Neutrophil (primary cell): Measurements from ENCODE around the gene ZSWIM8.
A peak's percentile ranks its signal among the peaks of the same experiment; 100 is the strongest.

Experiments used
- H3K27ac ChIP-seq: fragments of 200-600 bp; sonication (generic); 2 replicates; pipeline ENCODE4 v1.5.1; 2016; ENCODE audit warnings: mild to moderate bottlenecking, moderate library complexity
- H3K27me3 ChIP-seq: fragments of 200-600 bp; sonication (generic); 2 replicates; pipeline ENCODE4 v1.6.0; 2016; ENCODE audit warnings: mild to moderate bottlenecking
- H3K36me3 ChIP-seq: fragments of 200-600 bp; sonication (generic); 2 replicates; pipeline ENCODE4 v1.5.1; 2017
- H3K4me1 ChIP-seq, 2 experiments: fragments of 200-600 bp in 1 of 2; sonication (generic) in 1 of 2; 1 replicate in 1 of 2; 2 replicates in 1 of 2; pipeline versions ENCODE4 v1.5.1 to v1.6.1; 2013 to 2016; ENCODE audit warnings: low read depth in 1 of 2, low read length in 1 of 2, mild to moderate bottlenecking in 1 of 2, moderate library complexity in 1 of 2; ENCODE audit not compliant: control insufficient read depth in 1 of 2, insufficient read depth in 1 of 2
- H3K4me3 ChIP-seq, 2 experiments: fragments of 200-600 bp in 1 of 2; sonication (generic) in 1 of 2; 1 replicate in 1 of 2; 2 replicates in 1 of 2; pipeline ENCODE4 v1.5.1; 2013 to 2016; ENCODE audit warnings: low read depth in 1 of 2, low read length in 1 of 2, mild to moderate bottlenecking in 1 of 2, moderate library complexity in 1 of 2
- H3K9me3 ChIP-seq: fragments of 200-600 bp; sonication (generic); 2 replicates; pipeline ENCODE4 v1.5.1; 2016
- CTCF ChIP-seq: fragments of 200-600 bp; sonication (generic); IDR thresholded peaks from 2 replicates; pipeline ENCODE4 v1.5.1; 2016; ENCODE audit warnings: antibody characterized with exemption

The ZSWIM8 gene

GRCh38 chr10:73816917-73817729 is 31.7 kb downstream of the ZSWIM8 start:
- Histone ChIP-seq H3K36me3 (peaks cover 92% of the 10 kb centered on the region), H3K4me1 (peaks cover 53 to 60% of the 10 kb centered on the region in 2 experiments), H3K9me3 (no peaks in the 10 kb centered on the region), H3K27me3 (no peaks in the 10 kb centered on the region), H3K4me3 (no peak overlapping the region), H3K27ac (peak overlapping the region; percentile 81)
- TF ChIP-seq CTCF: no peak

GRCh38 chr10:73817826-73818225 is 32.4 kb downstream of the ZSWIM8 start:
- H3K36me3 ChIP-seq: peaks cover 93% of the 10 kb centered on the region
- no peaks in the 10 kb centered on the region for H3K27me3 ChIP-seq
- H3K9me3 ChIP-seq: no peaks in the 10 kb centered on the region
- no peak for TF ChIP-seq CTCF
- peak overlapping the region; percentile 81 for H3K27ac ChIP-seq
- H3K4me3 ChIP-seq: no peak overlapping the region
- H3K4me1 ChIP-seq: peaks cover 50 to 55% of the 10 kb centered on the region in 2 experiments

GRCh38 chr10:73818402-73818801 is 33.0 kb downstream of the ZSWIM8 start:
- no peak for TF ChIP-seq CTCF
- Histone ChIP-seq H3K36me3 (peaks cover 93% of the 10 kb centered on the region), H3K4me3 (no peak overlapping the region), H3K27ac (peak overlapping the region; percentile 81), H3K9me3 (no peaks in the 10 kb centered on the region), H3K27me3 (no peaks in the 10 kb centered on the region), H3K4me1 (peaks cover 50 to 55% of the 10 kb centered on the region in 2 experiments)

- no peak for TF ChIP-seq CTCF
- no peaks in the 10 kb centered on the region for H3K27me3 ChIP-seq
- no peak overlapping the region for H3K4me3 ChIP-seq
- peaks cover 93% of the 10 kb centered on the region for H3K36me3 ChIP-seq
- peaks cover 50 to 55% of the 10 kb centered on the region in 2 experiments for H3K4me1 ChIP-seq
- H3K27ac ChIP-seq: peak overlapping the region; percentile 81
- no peaks in the 10 kb centered on the region for H3K9me3 ChIP-seq
Observed at GRCh38 chr10:73819081-73819480, 33.7 kb downstream of the ZSWIM8 start.

- H3K27me3 ChIP-seq: no peaks in the 10 kb centered on the region
- H3K9me3 ChIP-seq: no peaks in the 10 kb centered on the region
- no peak for TF ChIP-seq CTCF
- no peak overlapping the region for H3K4me3 ChIP-seq
- H3K4me1 ChIP-seq: peaks cover 50 to 55% of the 10 kb centered on the region in 2 experiments
- peak overlapping the region; percentile 81 for H3K27ac ChIP-seq
- H3K36me3 ChIP-seq: peaks cover 93% of the 10 kb centered on the region
Observed at GRCh38 chr10:73819513-73820093, 34.2 kb downstream of the ZSWIM8 start.
